PC-3 (cell line): ENCODE data around the gene NR2F2.

Source experiments
- CTCF ChIP-seq: fragments of 300-600 bp; sonication (generic); conservative IDR thresholded peaks from 2 replicates; pipeline ENCODE4 v1.5.1; 2017; ENCODE audit warnings: antibody characterized with exemption, low read depth, mild to moderate bottlenecking, low read length
- EZH2phosphoT487 ChIP-seq: fragments of 300-600 bp; sonication (generic); IDR thresholded peaks from 2 replicates; pipeline ENCODE4 v1.6.1; 2018; ENCODE audit warnings: mild to moderate bottlenecking, antibody characterized with exemption, low read length, borderline replicate concordance

GRCh38 chr15:96351761-96352603 is 21.5 kb downstream of the NR2F2 start:
- TF ChIP-seq CTCF (no peak), EZH2phosphoT487 (no peak)
